HG02588 (cell line): Measurements from ENCODE around the gene MAGI3.
"Not testable (repeated sequence)": the region's sequence is repeated elsewhere in the genome, so short reads cannot be mapped to it uniquely, and the experiment has no call there.

ENCODE experiments used
- ATAC-seq: cut with Tn5 transposase; IDR thresholded peaks from one replicate; pipeline ENCODE4 v1.9.1; 2021; ENCODE audit warnings: mild to moderate bottlenecking, moderate library complexity; ENCODE audit not compliant: unreplicated experiment

Gene MAGI3

DNA sequence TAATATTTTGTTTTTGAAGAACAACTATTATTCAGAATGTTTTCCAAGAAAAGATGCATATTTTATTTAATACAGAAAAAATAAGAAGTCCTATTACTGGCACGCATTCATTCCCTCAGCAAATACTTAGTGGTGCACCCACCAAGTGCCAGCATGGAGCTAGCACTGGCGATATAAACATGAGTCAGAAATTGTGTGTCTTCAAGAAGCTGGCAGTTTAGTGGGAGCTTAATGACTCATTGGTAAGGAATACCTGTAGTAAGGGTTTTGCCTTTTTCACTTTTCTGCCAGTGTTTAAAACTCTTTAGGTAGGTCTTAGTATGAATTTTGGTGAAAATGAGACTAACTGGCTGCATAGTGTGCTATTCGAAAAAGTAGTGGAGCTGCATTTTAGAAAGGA lies 6.3 kb downstream of the MAGI3 start:
- ATAC-seq: no peak

GRCh38 chr1:113399062-113399583 lies 8.8 kb downstream of the MAGI3 start:
- no peak for ATAC-seq

DNA sequence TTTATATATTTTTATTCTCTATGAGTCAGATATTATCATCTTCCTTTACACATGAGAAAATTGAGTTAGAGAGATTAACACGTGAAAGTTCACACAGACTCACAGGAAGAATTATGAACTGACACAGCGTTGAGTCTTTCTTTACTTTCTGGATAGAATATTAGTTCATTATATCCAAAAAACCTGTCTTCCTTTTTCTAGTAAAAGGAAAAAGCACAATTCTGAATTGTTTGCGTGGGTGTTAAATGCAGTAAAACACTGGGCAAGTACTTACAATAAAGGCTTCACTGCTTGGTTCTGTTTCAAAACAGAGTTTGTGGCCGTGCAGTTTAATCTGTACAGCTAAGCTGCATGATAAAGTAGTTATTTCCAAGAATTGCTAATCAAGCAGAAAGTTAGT lies 10.8 kb downstream of the MAGI3 start:
- ATAC-seq: no peak

GRCh38 chr1:113401728-113402127 lies 11.4 kb downstream of the MAGI3 start:
- ATAC-seq: no peak

- no peak for ATAC-seq
Measured at GRCh38 chr1:113403065-113403464, 12.8 kb downstream of the MAGI3 start.

GRCh38 chr1:113405573-113405972 lies 15.3 kb downstream of the MAGI3 start:
- ATAC-seq: no peak

DNA sequence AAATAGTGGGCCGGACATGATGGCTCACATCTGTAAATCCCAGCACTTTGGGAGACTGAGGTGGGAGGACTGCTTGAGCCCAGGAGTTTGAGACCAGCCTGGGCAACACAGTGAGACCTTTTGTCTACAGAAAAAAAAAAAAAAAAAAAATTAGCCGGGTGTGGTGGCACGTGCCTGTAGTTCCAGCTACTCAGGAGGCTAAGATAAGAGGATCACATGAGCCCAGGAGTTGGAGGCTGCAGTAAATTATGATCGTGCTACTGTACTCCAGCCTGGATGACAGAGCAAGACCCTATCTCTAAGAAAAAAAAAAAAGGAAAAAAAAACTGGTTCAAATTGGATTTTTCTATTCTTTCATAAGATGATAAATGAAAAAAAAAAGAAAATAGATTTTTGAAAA lies 15.8 kb downstream of the MAGI3 start:
- ATAC-seq: not testable (repeated sequence)

GRCh38 chr1:113409363-113409762 lies 19.0 kb downstream of the MAGI3 start:
- ATAC-seq: no peak

DNA sequence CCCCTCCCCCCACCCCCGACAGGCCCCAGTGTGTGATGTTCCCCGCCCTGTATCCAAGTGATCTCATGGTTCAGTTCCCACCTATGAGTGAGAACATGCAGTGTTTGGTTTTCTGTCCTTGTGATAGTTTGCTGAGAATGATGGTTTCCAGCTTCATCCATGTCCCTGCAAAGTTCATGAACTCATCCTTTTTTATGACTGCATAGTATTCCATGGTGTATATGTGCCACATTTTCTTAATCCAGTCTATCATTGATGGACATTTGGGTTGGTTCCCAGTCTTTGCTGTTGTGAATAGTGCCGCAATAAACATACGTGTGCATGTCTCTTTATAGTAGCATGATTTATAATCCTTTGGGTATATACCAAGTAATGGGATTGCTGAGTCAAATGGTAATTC lies 21.7 kb downstream of the MAGI3 start:
- not testable (repeated sequence) for ATAC-seq

- no peak for ATAC-seq
Measured at GRCh38 chr1:113415310-113416070, 25.2 kb downstream of the MAGI3 start.

GRCh38 chr1:113416071-113416470 lies 25.8 kb downstream of the MAGI3 start:
- ATAC-seq: not testable (repeated sequence)

DNA sequence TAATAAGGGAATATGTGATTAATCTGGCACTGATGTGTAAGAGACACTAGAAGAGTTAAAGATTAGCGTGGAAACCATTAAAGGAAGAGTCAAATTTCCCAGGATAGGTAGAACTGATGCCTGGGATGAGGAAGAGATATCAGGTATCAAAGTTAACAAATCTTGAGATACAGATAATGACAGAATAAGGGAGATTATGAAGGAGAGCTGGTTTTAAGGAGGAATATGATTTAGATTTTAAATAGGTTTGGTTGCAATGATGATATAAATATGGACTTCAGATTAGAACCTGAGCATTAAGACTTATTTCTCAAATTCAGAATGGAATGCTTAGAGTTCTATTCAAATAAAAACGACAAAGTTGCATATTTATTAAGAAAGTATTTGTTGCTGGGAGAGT lies 26.2 kb downstream of the MAGI3 start:
- no peak for ATAC-seq

- no peak for ATAC-seq
Measured at GRCh38 chr1:113422315-113423068, 32.2 kb downstream of the MAGI3 start.

GRCh38 chr1:113423826-113424225 lies 33.5 kb downstream of the MAGI3 start:
- ATAC-seq: no peak

GRCh38 chr1:113429461-113430153 lies 39.3 kb downstream of the MAGI3 start:
- ATAC-seq: no peak

- ATAC-seq: no peak
Measured at GRCh38 chr1:113433184-113433583, 42.9 kb downstream of the MAGI3 start.

DNA sequence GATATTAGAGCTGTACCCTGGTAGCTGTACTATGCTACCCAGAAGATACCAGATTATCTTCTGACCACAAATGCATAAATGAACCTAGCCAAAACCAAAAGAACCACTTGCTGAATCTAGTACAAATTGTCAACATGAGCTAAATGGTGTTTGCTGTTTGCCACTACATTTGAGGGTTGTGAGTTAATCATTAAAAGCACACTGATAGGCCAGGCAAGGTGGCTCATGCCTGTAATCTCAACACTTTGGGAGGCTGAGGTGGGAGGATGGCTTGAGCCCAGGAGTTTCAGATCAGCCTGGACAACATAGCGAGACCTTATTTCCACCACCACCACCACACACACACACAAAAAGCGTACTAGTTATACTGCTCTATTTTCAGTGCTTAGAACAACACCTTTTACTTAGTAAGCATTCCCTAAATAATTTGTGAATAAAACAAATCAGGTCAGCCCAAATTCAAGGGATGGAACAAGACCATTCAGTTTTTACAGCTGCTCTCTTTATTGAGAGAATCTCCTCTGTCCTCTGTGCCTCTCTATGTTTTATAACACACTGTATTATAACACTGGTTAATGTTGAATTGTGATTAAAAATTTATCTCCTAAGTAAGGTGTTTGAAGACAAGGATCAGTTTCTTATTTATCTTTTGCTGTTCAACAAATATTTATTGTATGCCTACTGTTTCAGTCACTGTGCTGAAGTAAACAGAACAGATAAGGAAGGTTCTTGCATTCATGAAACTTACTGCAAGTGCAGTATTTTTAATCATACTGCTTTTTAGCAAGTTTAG lies 44.0 kb downstream of the MAGI3 start:
- ATAC-seq: no peak

GRCh38 chr1:113434874-113435175 lies 44.5 kb downstream of the MAGI3 start:
- no peak for ATAC-seq

DNA sequence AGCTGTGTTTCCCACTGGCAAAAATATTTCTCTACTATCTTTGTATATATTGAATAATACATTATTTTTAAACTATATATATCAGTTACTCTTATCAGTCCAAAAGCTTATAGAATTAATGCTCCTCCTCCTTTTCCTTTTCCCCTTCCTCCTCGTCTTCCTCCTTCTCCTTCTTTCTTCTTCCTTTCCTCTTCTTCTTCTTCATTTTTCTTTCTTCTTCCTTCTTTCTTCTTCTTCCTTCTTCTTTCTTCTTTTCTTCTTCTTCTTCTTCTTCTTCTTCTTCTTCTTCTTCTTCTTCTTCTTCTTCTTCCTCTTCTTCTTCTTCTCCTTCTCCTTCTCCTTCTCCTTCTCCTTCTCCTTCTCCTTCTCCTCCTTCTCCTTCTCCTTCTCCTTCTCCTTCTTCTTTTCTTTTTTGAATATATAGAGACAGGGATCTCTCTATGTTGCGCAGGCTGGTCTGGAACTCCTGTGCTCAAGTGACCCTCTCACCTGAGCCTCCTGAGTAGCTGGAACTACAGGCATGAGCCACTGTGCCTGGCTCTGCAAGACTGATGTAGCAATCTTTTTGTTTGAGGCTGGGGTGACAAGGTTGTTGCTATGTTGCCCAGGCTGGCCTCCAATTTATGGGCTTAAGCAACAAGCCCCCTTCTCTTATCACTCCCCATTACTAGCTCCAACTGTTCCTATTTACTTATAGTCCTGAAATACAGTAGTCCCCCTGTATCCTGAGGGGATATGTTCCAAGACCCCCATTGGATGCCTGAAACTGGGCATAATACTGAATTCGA lies 47.4 kb downstream of the MAGI3 start:
- no peak for ATAC-seq
